ENCODE measurements around the gene MMP15. TPM values are rescaled to one million over a fixed set of nuclear protein-coding genes. Genes with fewer than 3 reads are reported as not detected.
"Not testable (repeated sequence)": the region's sequence is repeated elsewhere in the genome, so short reads cannot be mapped to it uniquely, and the experiment has no call there.

The MMP15 gene
- polyA plus RNA-seq, 4 donors, result 38.2 to 67.3 (median 49.7) TPM

DNA sequence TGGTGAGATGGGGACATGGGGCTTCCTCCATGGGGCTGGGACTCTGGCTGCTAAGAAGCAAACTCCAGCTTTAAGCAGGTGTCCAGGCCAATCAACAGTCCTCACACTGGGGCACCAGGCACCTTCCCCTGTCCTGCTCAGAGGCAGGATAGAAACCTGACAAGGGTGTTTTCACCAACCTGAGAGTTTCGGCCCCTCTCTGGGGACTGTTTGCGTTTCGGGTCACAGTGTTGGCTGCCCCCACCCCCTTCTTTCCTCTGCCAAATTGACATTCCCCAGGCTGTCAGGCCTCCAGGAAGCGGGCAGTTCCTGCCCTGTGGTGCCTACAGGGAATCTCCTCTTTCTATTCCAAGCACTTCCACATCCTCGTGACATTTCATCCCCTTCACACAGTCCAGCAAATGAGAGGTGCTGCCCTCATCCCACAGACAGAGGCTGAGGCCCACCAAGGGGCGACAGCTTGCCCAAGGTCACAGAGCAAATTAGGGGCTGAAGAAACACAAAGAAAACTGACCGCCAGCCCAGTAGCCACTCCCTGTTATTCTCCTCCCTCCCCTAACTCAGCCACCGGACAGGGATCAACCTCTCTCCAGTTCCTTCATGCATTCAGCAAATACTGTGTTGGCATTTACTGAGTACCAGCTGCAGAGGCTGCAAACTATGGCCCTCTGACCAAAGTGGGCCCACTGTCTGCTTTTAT is 38.0 kb downstream of the MMP15 start:
- Histone ChIP-seq H3K27ac (ENCODE audit: low read depth in 1 of 3, low read length in 2 of 3) (no peak overlapping the region), H3K27me3 (ENCODE audit: control insufficient read depth in 3 of 3, insufficient read depth in 3 of 3, low read length in 3 of 3) (no peaks in the 10 kb centered on the region)
- WGBS, 3 donors, result 55 to 80% (median 65%) methylated on average over 8 of the region's 8 CpGs

DNA sequence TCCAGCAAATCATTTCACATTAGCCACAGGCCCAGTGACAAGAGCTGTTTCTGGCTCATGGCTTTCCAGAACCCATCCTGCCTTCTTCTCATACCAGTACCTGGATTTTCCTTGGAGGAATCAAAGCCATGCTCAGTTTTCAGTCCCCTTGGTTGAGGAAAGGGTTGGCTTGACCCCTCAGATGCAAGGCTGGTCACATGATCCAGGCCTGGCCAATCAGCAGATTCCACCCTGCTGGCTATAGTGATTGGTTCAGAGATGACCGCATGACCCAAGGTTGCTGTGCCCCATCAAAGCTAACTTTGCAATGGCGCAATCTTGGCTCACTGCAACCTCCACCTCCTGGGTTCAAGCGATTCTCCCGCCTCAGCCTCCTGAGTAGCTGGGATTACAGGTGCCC is 45.0 kb downstream of the MMP15 start:
- H3K4me3 ChIP-seq (ENCODE audit: low read depth in 1 of 3, low read length in 3 of 3), result no peak overlapping the region
- FAIRE-seq (no peak), DNase-seq (no peak)
- no peak overlapping the region for H3K27ac ChIP-seq (ENCODE audit: low read depth in 1 of 3, low read length in 2 of 3)
- H3K36me3 ChIP-seq (ENCODE audit: control insufficient read depth in 3 of 3, insufficient read depth in 2 of 3, low read depth in 1 of 3, low read length in 3 of 3), result no peaks in the 10 kb centered on the region
- WGBS, 3 donors, result 95 to 100% (median 98%) methylated on average over 4 of the region's 4 CpGs
- H3K27me3 ChIP-seq (ENCODE audit: control insufficient read depth in 3 of 3, insufficient read depth in 3 of 3, low read length in 3 of 3), result no peaks in the 10 kb centered on the region
- H3K9me3 ChIP-seq (ENCODE audit: control insufficient read depth in 2 of 2, insufficient read depth in 1 of 2, low read depth in 1 of 2, low read length in 1 of 2), result no peaks in the 10 kb centered on the region
- no peaks in the 10 kb centered on the region for H3K4me1 ChIP-seq (ENCODE audit: control insufficient read depth in 3 of 3, insufficient read depth in 2 of 3, low read depth in 1 of 3, low read length in 2 of 3)

More for the DNA sequence above, 38.0 kb downstream of the MMP15 start:
- Histone ChIP-seq H3K4me1 (ENCODE audit: control insufficient read depth in 3 of 3, insufficient read depth in 2 of 3, low read depth in 1 of 3, low read length in 2 of 3) (no peaks in the 10 kb centered on the region), H3K9me3 (ENCODE audit: control insufficient read depth in 2 of 2, insufficient read depth in 1 of 2, low read depth in 1 of 2, low read length in 1 of 2) (no peaks in the 10 kb centered on the region), H3K36me3 (ENCODE audit: control insufficient read depth in 3 of 3, insufficient read depth in 2 of 3, low read depth in 1 of 3, low read length in 3 of 3) (no peaks in the 10 kb centered on the region), H3K4me3 (ENCODE audit: low read depth in 1 of 3, low read length in 3 of 3) (no peak overlapping the region)
- FAIRE-seq (no peak), DNase-seq (no peak)

DNA sequence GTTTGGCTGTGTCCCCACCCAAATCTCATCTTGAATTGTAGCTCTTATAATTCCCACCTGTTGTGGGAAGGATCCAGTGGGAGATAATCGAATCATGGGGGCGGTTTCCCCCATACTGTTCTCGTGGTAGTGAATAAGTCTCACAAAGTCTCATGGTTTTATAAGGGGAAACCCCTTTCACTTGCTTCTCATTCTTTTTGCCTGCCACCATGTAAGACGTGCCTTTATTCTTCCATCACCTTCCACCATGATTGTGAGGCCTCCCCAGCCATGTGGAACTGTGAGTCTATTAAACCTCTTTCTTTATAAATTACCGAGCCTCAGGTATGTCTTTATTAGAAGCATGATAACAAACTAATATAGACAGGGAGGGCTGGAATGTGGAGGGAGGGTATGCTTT is 46.6 kb downstream of the MMP15 start:
- not testable (repeated sequence) for DNase-seq; H3K4me1 ChIP-seq (ENCODE audit: control insufficient read depth in 3 of 3, insufficient read depth in 2 of 3, low read depth in 1 of 3, low read length in 2 of 3); FAIRE-seq; H3K36me3 ChIP-seq (ENCODE audit: control insufficient read depth in 3 of 3, insufficient read depth in 2 of 3, low read depth in 1 of 3, low read length in 3 of 3); H3K27me3 ChIP-seq (ENCODE audit: control insufficient read depth in 3 of 3, insufficient read depth in 3 of 3, low read length in 3 of 3); H3K27ac ChIP-seq (ENCODE audit: low read depth in 1 of 3, low read length in 2 of 3); H3K4me3 ChIP-seq (ENCODE audit: low read depth in 1 of 3, low read length in 3 of 3); H3K9me3 ChIP-seq (ENCODE audit: control insufficient read depth in 2 of 2, insufficient read depth in 1 of 2, low read depth in 1 of 2, low read length in 1 of 2)
- WGBS, 3 donors, result 87 to 92% (median 89%) methylated on average over 5 of the region's 5 CpGs

DNA sequence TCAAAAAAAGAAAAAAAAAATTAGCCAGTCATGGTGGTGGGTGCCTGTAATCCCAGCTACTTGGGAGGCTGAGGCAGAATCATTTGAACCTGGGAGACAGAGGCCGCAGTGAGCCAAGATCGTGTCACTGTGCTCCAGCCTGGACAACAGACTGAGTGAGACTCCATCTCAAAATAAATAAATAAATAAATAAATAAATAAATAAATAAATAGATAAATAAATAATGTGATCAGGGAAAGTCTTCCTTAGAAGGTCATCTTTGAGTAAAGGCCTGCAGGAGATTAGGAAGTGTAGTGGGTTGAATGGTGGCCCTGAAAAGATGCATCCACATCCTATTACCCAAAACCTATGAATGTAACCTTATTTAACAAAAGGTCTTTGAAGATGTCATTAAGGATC is 47.5 kb downstream of the MMP15 start:
- H3K27ac ChIP-seq (ENCODE audit: low read depth in 1 of 3, low read length in 2 of 3); DNase-seq; H3K4me3 ChIP-seq (ENCODE audit: low read depth in 1 of 3, low read length in 3 of 3); H3K27me3 ChIP-seq (ENCODE audit: control insufficient read depth in 3 of 3, insufficient read depth in 3 of 3, low read length in 3 of 3); H3K9me3 ChIP-seq (ENCODE audit: control insufficient read depth in 2 of 2, insufficient read depth in 1 of 2, low read depth in 1 of 2, low read length in 1 of 2); FAIRE-seq; H3K36me3 ChIP-seq (ENCODE audit: control insufficient read depth in 3 of 3, insufficient read depth in 2 of 3, low read depth in 1 of 3, low read length in 3 of 3); H3K4me1 ChIP-seq (ENCODE audit: control insufficient read depth in 3 of 3, insufficient read depth in 2 of 3, low read depth in 1 of 3, low read length in 2 of 3): not testable (repeated sequence)
- WGBS, 3 donors, result 94 to 100% (median 97%) methylated on average over 2 of the region's 2 CpGs

DNA sequence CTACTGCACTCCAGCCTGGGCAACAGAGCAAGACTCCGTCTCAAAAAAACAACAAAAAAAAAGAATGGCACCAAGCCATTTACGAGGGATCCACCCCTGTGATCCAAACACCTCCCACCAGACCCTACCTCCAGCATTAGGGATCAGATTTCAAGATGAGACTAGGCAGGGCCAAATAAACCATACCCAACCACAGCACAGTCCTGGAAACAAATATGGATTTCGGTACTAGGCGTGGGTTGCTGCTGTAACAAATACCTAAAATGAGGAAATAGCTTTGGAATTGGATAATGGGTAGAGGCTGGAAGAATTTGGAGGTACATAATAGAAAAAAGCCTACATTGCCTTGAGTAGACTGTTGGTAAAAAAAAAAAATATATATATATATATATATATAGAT is 49.1 kb downstream of the MMP15 start:
- H3K27ac ChIP-seq (ENCODE audit: low read depth in 1 of 3, low read length in 2 of 3), result no peak overlapping the region
- H3K27me3 ChIP-seq (ENCODE audit: control insufficient read depth in 3 of 3, insufficient read depth in 3 of 3, low read length in 3 of 3), result no peaks in the 10 kb centered on the region
- 82 to 93% (median 89%) methylated on average over 4 of the region's 4 CpGs for WGBS, 3 donors
- no peaks in the 10 kb centered on the region for H3K36me3 ChIP-seq (ENCODE audit: control insufficient read depth in 3 of 3, insufficient read depth in 2 of 3, low read depth in 1 of 3, low read length in 3 of 3)
- FAIRE-seq (no peak), DNase-seq (no peak)
- no peak overlapping the region for H3K4me3 ChIP-seq (ENCODE audit: low read depth in 1 of 3, low read length in 3 of 3)
- no peaks in the 10 kb centered on the region for H3K4me1 ChIP-seq (ENCODE audit: control insufficient read depth in 3 of 3, insufficient read depth in 2 of 3, low read depth in 1 of 3, low read length in 2 of 3)
- H3K9me3 ChIP-seq (ENCODE audit: control insufficient read depth in 2 of 2, insufficient read depth in 1 of 2, low read depth in 1 of 2, low read length in 1 of 2), result no peaks in the 10 kb centered on the region

DNA sequence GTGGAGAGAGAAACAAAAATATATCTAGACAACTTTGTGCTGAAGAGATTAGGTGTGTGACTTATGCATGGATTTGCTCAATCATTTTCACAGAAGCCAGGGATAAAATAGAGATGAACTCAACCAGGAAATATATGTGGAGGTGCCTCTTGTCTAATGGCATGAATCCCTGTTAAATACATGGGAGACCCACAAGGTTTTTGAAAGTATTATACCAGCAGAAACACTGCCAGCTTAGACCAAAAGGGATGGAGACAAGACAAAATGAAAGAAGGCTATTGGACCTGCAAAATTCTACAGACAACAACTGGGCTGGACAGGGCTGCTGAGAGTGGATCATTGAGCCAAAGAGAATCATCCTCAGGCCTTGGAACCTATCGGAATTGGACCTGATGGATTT is 51.0 kb downstream of the MMP15 start:
- FAIRE-seq (no peak), DNase-seq (no peak)
- Histone ChIP-seq H3K4me1 (ENCODE audit: control insufficient read depth in 3 of 3, insufficient read depth in 2 of 3, low read depth in 1 of 3, low read length in 2 of 3) (no peaks in the 10 kb centered on the region), H3K4me3 (ENCODE audit: low read depth in 1 of 3, low read length in 3 of 3) (no peak overlapping the region), H3K36me3 (ENCODE audit: control insufficient read depth in 3 of 3, insufficient read depth in 2 of 3, low read depth in 1 of 3, low read length in 3 of 3) (no peaks in the 10 kb centered on the region), H3K27ac (ENCODE audit: low read depth in 1 of 3, low read length in 2 of 3) (no peak overlapping the region), H3K27me3 (ENCODE audit: control insufficient read depth in 3 of 3, insufficient read depth in 3 of 3, low read length in 3 of 3) (no peaks in the 10 kb centered on the region), H3K9me3 (ENCODE audit: control insufficient read depth in 2 of 2, insufficient read depth in 1 of 2, low read depth in 1 of 2, low read length in 1 of 2) (no peaks in the 10 kb centered on the region)
- WGBS, 3 donors, result 95 to 100% (median 97%) methylated on average over 1 of the region's 1 CpG

DNA sequence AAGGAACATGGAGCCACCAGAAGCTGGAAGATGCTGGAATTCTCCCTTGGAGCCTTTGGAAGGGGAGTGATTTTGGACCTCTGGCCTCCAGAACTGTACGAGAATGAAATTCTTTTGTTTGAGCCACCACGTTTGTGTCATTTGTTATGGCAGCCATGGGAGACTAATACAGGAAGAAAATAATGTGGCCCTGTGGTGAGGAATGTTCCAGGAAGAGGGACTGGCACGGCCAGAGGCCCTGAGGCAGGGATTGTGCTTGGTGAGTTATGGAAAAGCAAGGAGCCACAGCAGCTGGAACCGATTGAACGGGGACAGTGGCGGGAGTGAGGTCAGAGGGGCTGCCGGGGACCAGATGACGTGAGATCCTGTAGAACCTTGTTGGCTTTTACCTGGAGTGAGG is 52.2 kb downstream of the MMP15 start:
- H3K36me3 ChIP-seq (ENCODE audit: control insufficient read depth in 3 of 3, insufficient read depth in 2 of 3, low read depth in 1 of 3, low read length in 3 of 3), result no peaks in the 10 kb centered on the region
- no peaks in the 10 kb centered on the region for H3K9me3 ChIP-seq (ENCODE audit: control insufficient read depth in 2 of 2, insufficient read depth in 1 of 2, low read depth in 1 of 2, low read length in 1 of 2)
- H3K4me1 ChIP-seq (ENCODE audit: control insufficient read depth in 3 of 3, insufficient read depth in 2 of 3, low read depth in 1 of 3, low read length in 2 of 3), result no peaks in the 10 kb centered on the region
- FAIRE-seq (no peak), DNase-seq (no peak)
- whole genome bisulfite sequencing, 3 donors, result 69 to 81% (median 81%) methylated on average over 8 of the region's 8 CpGs
- no peak overlapping the region for H3K4me3 ChIP-seq (ENCODE audit: low read depth in 1 of 3, low read length in 3 of 3)
- no peaks in the 10 kb centered on the region for H3K27me3 ChIP-seq (ENCODE audit: control insufficient read depth in 3 of 3, insufficient read depth in 3 of 3, low read length in 3 of 3)
- no peak overlapping the region for H3K27ac ChIP-seq (ENCODE audit: low read depth in 1 of 3, low read length in 2 of 3)

DNA sequence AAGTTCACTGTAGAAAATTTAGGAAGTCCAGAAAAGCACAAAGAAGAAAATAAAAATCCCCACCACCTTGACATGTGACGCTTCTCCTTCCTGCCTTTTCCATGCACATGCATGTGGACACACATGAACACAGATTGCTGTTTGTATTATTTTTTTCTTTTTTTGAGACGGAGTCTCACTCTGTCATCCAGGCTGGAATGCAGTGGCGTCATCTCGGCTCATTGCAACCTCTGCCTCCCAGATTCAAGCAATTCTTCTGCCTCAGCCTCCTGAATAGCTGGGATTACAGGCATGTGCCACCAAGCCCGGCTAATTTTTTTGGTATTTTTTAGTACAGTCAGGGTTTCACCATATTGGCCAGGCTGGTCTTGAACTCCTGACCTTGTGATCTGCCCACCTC is 55.1 kb downstream of the MMP15 start:
- not testable (repeated sequence) for H3K9me3 ChIP-seq (ENCODE audit: control insufficient read depth in 2 of 2, insufficient read depth in 1 of 2, low read depth in 1 of 2, low read length in 1 of 2); DNase-seq; H3K27ac ChIP-seq (ENCODE audit: low read depth in 1 of 3, low read length in 2 of 3); H3K36me3 ChIP-seq (ENCODE audit: control insufficient read depth in 3 of 3, insufficient read depth in 2 of 3, low read depth in 1 of 3, low read length in 3 of 3); FAIRE-seq; H3K27me3 ChIP-seq (ENCODE audit: control insufficient read depth in 3 of 3, insufficient read depth in 3 of 3, low read length in 3 of 3); H3K4me1 ChIP-seq (ENCODE audit: control insufficient read depth in 3 of 3, insufficient read depth in 2 of 3, low read depth in 1 of 3, low read length in 2 of 3); H3K4me3 ChIP-seq (ENCODE audit: low read depth in 1 of 3, low read length in 3 of 3)
- WGBS, 3 donors, result 81 to 90% (median 86%) methylated on average over 5 of the region's 5 CpGs

DNA sequence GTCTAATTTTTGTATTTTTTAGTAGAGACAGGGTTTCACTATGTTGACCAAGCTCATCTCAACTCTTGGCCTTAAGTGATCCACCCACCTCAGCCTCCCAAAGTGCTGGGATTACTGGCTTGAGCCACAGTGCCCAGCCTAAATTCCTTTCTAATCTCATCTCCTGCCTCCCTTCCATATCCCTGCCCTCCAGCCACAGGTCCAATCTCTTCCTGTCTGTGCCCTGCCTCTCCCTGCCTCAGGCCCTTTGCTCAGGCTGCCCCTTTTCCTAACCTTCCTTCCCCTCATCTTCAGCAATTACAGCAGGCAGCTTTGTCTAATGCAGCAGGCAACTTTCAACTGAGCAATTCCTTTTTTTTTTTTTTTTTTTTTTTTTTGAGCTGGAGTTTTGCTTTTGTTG is 56.8 kb downstream of the MMP15 start:
- Histone ChIP-seq H3K36me3 (ENCODE audit: control insufficient read depth in 3 of 3, insufficient read depth in 2 of 3, low read depth in 1 of 3, low read length in 3 of 3) (no peaks in the 10 kb centered on the region), H3K27ac (ENCODE audit: low read depth in 1 of 3, low read length in 2 of 3) (no peak overlapping the region), H3K4me3 (ENCODE audit: low read depth in 1 of 3, low read length in 3 of 3) (no peak overlapping the region), H3K4me1 (ENCODE audit: control insufficient read depth in 3 of 3, insufficient read depth in 2 of 3, low read depth in 1 of 3, low read length in 2 of 3) (no peaks in the 10 kb centered on the region), H3K27me3 (ENCODE audit: control insufficient read depth in 3 of 3, insufficient read depth in 3 of 3, low read length in 3 of 3) (peaks cover 0 to 3% (median 0%) of the 10 kb centered on the region in 3 donors), H3K9me3 (ENCODE audit: control insufficient read depth in 2 of 2, insufficient read depth in 1 of 2, low read depth in 1 of 2, low read length in 1 of 2) (no peaks in the 10 kb centered on the region)
- FAIRE-seq (no peak), DNase-seq (no peak)
